B cell (primary cell): Measurements from ENCODE around the gene NES.

Source experiments
- EZH2 ChIP-seq: IDR thresholded peaks from 2 replicates; pipeline ENCODE4 v1.6.1; 2012; ENCODE audit warnings: borderline replicate concordance, low read depth, mild to moderate bottlenecking, moderate library complexity, low read length; ENCODE audit not compliant: insufficient read depth, poor library complexity, severe bottlenecking
- TF ChIP-seq, protein P1 (sequence below): fragments of 200-600 bp; IDR thresholded peaks from one replicate; pipeline ENCODE4 v1.8.0; 2022; ENCODE audit warnings: antibody characterized with exemption, mild to moderate bottlenecking

- TF ChIP-seq, protein P1, sequence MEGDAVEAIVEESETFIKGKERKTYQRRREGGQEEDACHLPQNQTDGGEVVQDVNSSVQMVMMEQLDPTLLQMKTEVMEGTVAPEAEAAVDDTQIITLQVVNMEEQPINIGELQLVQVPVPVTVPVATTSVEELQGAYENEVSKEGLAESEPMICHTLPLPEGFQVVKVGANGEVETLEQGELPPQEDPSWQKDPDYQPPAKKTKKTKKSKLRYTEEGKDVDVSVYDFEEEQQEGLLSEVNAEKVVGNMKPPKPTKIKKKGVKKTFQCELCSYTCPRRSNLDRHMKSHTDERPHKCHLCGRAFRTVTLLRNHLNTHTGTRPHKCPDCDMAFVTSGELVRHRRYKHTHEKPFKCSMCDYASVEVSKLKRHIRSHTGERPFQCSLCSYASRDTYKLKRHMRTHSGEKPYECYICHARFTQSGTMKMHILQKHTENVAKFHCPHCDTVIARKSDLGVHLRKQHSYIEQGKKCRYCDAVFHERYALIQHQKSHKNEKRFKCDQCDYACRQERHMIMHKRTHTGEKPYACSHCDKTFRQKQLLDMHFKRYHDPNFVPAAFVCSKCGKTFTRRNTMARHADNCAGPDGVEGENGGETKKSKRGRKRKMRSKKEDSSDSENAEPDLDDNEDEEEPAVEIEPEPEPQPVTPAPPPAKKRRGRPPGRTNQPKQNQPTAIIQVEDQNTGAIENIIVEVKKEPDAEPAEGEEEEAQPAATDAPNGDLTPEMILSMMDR, result no peak
- no peak for TF ChIP-seq EZH2
Observed at GRCh38 chr1:156624814-156625435, 52.3 kb downstream of the NES start.
